Measurements from ENCODE around the gene ATXN1L. TPM values are rescaled to one million over a fixed set of nuclear protein-coding genes. Genes with fewer than 3 reads are reported as not detected.
A peak's percentile ranks its signal among the peaks of the same experiment; 100 is the strongest.

ATXN1L gene, protein sequence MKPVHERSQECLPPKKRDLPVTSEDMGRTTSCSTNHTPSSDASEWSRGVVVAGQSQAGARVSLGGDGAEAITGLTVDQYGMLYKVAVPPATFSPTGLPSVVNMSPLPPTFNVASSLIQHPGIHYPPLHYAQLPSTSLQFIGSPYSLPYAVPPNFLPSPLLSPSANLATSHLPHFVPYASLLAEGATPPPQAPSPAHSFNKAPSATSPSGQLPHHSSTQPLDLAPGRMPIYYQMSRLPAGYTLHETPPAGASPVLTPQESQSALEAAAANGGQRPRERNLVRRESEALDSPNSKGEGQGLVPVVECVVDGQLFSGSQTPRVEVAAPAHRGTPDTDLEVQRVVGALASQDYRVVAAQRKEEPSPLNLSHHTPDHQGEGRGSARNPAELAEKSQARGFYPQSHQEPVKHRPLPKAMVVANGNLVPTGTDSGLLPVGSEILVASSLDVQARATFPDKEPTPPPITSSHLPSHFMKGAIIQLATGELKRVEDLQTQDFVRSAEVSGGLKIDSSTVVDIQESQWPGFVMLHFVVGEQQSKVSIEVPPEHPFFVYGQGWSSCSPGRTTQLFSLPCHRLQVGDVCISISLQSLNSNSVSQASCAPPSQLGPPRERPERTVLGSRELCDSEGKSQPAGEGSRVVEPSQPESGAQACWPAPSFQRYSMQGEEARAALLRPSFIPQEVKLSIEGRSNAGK
- 10 to 100 TPM in 3 of 4 donors, 1 to 10 TPM in 1; 8.9 to 23.8 (median 15.6) TPM for total RNA-seq

- 0% methylated on average over 2 to 5 of the region's 62 CpGs for WGBS, 2 donors
- peak; percentile 60 for DNase-seq
- Histone ChIP-seq H3K27me3 (no peaks in the 10 kb centered on the region), H3K4me3 (peak within 1 kb of the TSS; percentile 78 to 99 (median 84)), H3K9me3 (no peaks in the 10 kb centered on the region), H3K4me1 (peaks cover 0 to 23% (median 13%) of the 10 kb centered on the region in 3 donors), H3K27ac (peak within 1 kb of the TSS; percentile 90 to 98 (median 94)), H3K36me3 (peaks cover 8 to 33% (median 16%) of the 10 kb centered on the region in 3 donors)
- intact Hi-C loops (cut with DNase I) = no loop called here
- peak in 3 of 4 donors; percentile 81 to 93 (median 88) for TF ChIP-seq POLR2A (IDR thresholded peaks at IDR 0.05)
- TF ChIP-seq CTCF (IDR thresholded peaks at IDR 0.05) = peak in 3 of 6 experiments; percentile 6 to 30 (median 28)
Observed at GRCh38 chr16:71845639-71846430, at the start of gene ATXN1L. Gene ATXN1L, plus strand, starts transcription at chr16:71845976. Its CDS starts 3,765 bp downstream, at chr16:71849741.

DNA sequence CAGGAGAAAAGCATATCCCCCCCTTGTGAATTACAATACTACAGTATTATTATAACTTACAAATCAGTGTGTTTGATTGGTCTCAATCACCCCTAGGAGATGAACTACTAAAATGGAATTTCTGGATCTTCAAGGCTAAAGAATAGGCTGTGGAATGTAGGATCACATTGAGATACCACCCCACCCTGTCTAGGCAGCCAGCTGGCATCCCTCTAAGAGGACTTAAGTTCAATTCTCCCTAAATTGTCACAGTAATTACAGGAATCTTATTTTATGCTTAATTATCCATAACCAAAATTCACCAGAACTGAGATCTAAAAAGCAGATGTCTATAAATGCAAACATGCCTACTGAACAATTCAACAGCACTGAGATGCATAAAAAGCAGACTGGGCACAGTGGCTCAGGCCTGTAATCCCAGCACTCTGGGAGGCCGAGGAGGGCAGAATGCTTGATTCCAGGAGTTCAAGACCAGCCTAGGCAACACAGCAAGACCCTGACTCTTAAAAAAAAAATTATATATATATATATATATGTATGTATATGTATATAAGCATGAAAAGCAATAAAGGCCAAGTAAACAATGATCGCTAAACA is 49.2 kb upstream of the ATXN1L start:
- no peaks in the 10 kb centered on the region for H3K9me3 ChIP-seq
- H3K4me1 ChIP-seq = peaks cover 0 to 48% (median 9%) of the 10 kb centered on the region in 3 donors
- intact Hi-C loops (cut with DNase I) = no loop called here
- H3K27ac ChIP-seq = peak overlapping the region in 1 of 4 donors; percentile 10
- peaks cover 0 to 51% (median 7%) of the 10 kb centered on the region in 3 donors for H3K36me3 ChIP-seq
- DNase-seq = no peak
- no peaks in the 10 kb centered on the region for H3K27me3 ChIP-seq
- 87 to 88% methylated on average over 2 of the region's 2 CpGs for WGBS, 2 donors
- no peak for TF ChIP-seq POLR2A (IDR thresholded peaks at IDR 0.05)
- no peak for TF ChIP-seq CTCF (IDR thresholded peaks at IDR 0.05)
- H3K4me3 ChIP-seq = no peak overlapping the region

- Histone ChIP-seq H3K36me3 (peaks cover 0 to 77% (median 0%) of the 10 kb centered on the region in 3 donors), H3K4me1 (peaks cover 0 to 52% (median 21%) of the 10 kb centered on the region in 3 donors), H3K27me3 (no peaks in the 10 kb centered on the region), H3K9me3 (no peaks in the 10 kb centered on the region), H3K4me3 (no peak overlapping the region), H3K27ac (no peak overlapping the region)
- intact Hi-C loops (cut with DNase I) = no loop called here
- whole genome bisulfite sequencing, 2 donors = 50 to 81% methylated on average over 1 of the region's 1 CpG
- no peak for DNase-seq
- TF ChIP-seq POLR2A (IDR thresholded peaks at IDR 0.05) (no peak), CTCF (IDR thresholded peaks at IDR 0.05) (no peak)
Observed at GRCh38 chr16:71803305-71803690, 42.5 kb upstream of the ATXN1L start.

GRCh38 chr16:71807905-71808592 is 37.7 kb upstream of the ATXN1L start:
- TF ChIP-seq POLR2A (IDR thresholded peaks at IDR 0.05) = no peak
- no peak for TF ChIP-seq CTCF (IDR thresholded peaks at IDR 0.05)
- Histone ChIP-seq H3K4me3 (peak overlapping the region; percentile 66 to 100 (median 97)), H3K27ac (peak overlapping the region; percentile 94 to 100 (median 98)), H3K27me3 (no peaks in the 10 kb centered on the region), H3K9me3 (no peaks in the 10 kb centered on the region), H3K4me1 (peaks cover 0 to 55% (median 26%) of the 10 kb centered on the region in 3 donors), H3K36me3 (peaks cover 0 to 29% (median 0%) of the 10 kb centered on the region in 3 donors)
- 0 to 1% methylated on average over 26 to 32 of the region's 44 CpGs for WGBS, 2 donors
- no peak for DNase-seq
- intact Hi-C loops (cut with DNase I) = no loop called here
